ENCODE results near the gene COMP. TPM values are rescaled to one million over a fixed set of nuclear protein-coding genes. Genes with fewer than 3 reads are reported as not detected.

COMP gene
- total and polyA plus RNA-seq, 2 donors: 0.09 to 1.5 TPM

DNA sequence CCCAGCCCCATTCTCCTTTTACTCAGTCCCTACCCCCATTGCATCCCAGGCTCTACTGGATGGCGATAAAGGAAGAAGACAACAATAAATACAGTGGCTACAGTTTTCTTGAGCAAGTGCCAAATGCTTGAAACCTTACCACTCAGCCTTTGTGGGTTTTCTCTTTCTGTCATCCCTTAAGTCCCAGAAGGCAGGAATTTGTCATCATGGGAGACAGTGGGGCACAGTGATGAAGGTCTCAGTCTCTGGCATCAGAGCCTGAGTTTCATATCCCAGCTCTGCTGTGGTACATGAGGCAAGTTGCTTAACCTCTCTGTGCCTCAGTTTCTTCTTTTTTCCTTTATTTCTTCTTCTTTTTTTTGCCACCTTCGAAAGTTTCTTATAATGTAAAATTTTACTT, 5.1 kb upstream of the COMP start:
- Histone ChIP-seq H3K36me3 (ENCODE audit: control insufficient read depth in 2 of 2, insufficient read depth in 2 of 2, low read length in 1 of 2) (no peaks in the 10 kb centered on the region), H3K4me1 (ENCODE audit: control insufficient read depth in 2 of 2, insufficient read depth in 2 of 2, low read length in 2 of 2) (peaks cover 0 to 3% of the 10 kb centered on the region in 2 donors), H3K9me3 (ENCODE audit: control insufficient read depth in 2 of 2, insufficient read depth in 1 of 2, low read length in 1 of 2) (no peaks in the 10 kb centered on the region), H3K4me3 (ENCODE audit: low read length in 2 of 2) (no peak overlapping the region), H3K27ac (ENCODE audit: low read depth in 1 of 2, low read length in 1 of 2) (no peak overlapping the region), H3K27me3 (ENCODE audit: control insufficient read depth in 2 of 2, insufficient read depth in 1 of 2, low read length in 1 of 2) (peaks cover 37 to 89% of the 10 kb centered on the region in 2 donors)
- DNase-seq (ENCODE audit: low read depth in 6 of 9, low spot score in 9 of 9): no peak
- WGBS: 88% methylated on average over 2 of the region's 2 CpGs

DNA sequence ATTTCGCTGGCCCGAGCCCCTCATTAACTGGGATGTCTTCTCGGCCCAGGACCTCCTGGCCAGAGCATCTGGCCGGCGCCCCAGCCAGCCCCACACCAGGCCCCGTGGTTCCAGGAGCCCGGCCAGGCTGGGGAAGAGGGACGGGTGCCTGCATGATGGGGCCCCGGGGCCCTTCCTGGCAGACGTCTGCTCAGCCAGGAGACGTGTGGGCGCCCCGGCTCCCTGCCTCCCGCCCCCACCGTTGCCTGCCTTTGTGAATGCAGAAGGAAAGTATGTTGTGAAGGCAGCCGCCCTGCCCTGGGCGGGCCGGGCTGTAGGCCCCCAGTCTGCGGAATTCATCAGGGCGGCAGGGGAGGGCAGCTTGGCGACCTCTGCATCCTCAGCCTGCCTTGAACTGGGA, 4.4 kb upstream of the COMP start:
- no peaks in the 10 kb centered on the region for H3K36me3 ChIP-seq (ENCODE audit: control insufficient read depth in 2 of 2, insufficient read depth in 2 of 2, low read length in 1 of 2)
- H3K9me3 ChIP-seq (ENCODE audit: control insufficient read depth in 2 of 2, insufficient read depth in 1 of 2, low read length in 1 of 2): peaks cover 0 to 1% of the 10 kb centered on the region in 2 donors
- no peak for DNase-seq (ENCODE audit: low read depth in 6 of 9, low spot score in 9 of 9)
- peaks cover 0 to 3% of the 10 kb centered on the region in 2 donors for H3K4me1 ChIP-seq (ENCODE audit: control insufficient read depth in 2 of 2, insufficient read depth in 2 of 2, low read length in 2 of 2)
- no peak overlapping the region for H3K4me3 ChIP-seq (ENCODE audit: low read length in 2 of 2)
- no peak overlapping the region for H3K27ac ChIP-seq (ENCODE audit: low read depth in 1 of 2, low read length in 1 of 2)
- WGBS: 17% methylated on average over 21 of the region's 21 CpGs
- H3K27me3 ChIP-seq (ENCODE audit: control insufficient read depth in 2 of 2, insufficient read depth in 1 of 2, low read length in 1 of 2): peaks cover 44 to 89% of the 10 kb centered on the region in 2 donors

DNA sequence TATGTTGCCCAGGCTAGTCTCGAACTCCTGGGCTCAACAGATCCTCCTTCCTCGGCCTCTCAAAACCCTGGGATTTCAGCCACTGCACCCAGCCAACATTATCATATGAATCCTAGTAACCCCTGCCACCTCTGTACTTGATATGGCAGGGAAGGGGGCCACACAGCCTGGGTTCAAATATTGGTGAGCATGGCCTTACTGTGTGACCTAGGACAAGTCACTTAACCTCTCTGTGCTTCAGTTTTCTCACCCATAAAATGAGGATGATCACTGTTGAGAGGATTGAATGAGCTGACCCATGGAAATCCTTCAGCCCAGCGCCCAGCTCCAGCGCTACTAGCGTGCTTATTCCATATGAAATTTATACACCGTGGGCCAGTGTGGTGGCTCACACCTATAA, 3.6 kb upstream of the COMP start:
- Histone ChIP-seq H3K27ac (ENCODE audit: low read depth in 1 of 2, low read length in 1 of 2) (no peak overlapping the region), H3K9me3 (ENCODE audit: control insufficient read depth in 2 of 2, insufficient read depth in 1 of 2, low read length in 1 of 2) (peaks cover 0 to 1% of the 10 kb centered on the region in 2 donors), H3K4me3 (ENCODE audit: low read length in 2 of 2) (no peak overlapping the region), H3K4me1 (ENCODE audit: control insufficient read depth in 2 of 2, insufficient read depth in 2 of 2, low read length in 2 of 2) (peaks cover 0 to 3% of the 10 kb centered on the region in 2 donors), H3K36me3 (ENCODE audit: control insufficient read depth in 2 of 2, insufficient read depth in 2 of 2, low read length in 1 of 2) (no peaks in the 10 kb centered on the region), H3K27me3 (ENCODE audit: control insufficient read depth in 2 of 2, insufficient read depth in 1 of 2, low read length in 1 of 2) (peaks cover 52 to 95% of the 10 kb centered on the region in 2 donors)
- 95% methylated on average over 6 of the region's 6 CpGs for WGBS
- no peak for DNase-seq (ENCODE audit: low read depth in 6 of 9, low spot score in 9 of 9)

DNA sequence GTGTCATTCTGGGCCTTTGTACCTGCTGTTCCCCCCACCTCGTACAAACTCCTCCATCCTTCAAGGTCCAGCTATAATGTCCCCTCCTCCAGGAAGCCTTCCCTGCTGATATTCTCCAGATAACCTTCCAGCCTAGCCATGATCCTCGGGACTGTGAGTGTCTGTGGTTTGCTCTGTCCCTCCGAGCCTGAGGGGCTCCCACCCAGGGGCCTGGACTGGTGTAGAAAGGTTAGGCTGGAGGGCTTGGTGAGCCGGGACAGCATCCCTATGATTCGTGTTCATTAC, 2.9 kb upstream of the COMP start:
- H3K9me3 ChIP-seq (ENCODE audit: control insufficient read depth in 2 of 2, insufficient read depth in 1 of 2, low read length in 1 of 2): peaks cover 0 to 1% of the 10 kb centered on the region in 2 donors
- DNase-seq (ENCODE audit: low read depth in 6 of 9, low spot score in 9 of 9): no peak
- peaks cover 0 to 5% of the 10 kb centered on the region in 2 donors for H3K4me1 ChIP-seq (ENCODE audit: control insufficient read depth in 2 of 2, insufficient read depth in 2 of 2, low read length in 2 of 2)
- no peaks in the 10 kb centered on the region for H3K36me3 ChIP-seq (ENCODE audit: control insufficient read depth in 2 of 2, insufficient read depth in 2 of 2, low read length in 1 of 2)
- 76% methylated on average over 5 of the region's 5 CpGs for WGBS
- no peak overlapping the region for H3K27ac ChIP-seq (ENCODE audit: low read depth in 1 of 2, low read length in 1 of 2)
- peaks cover 59 to 100% of the 10 kb centered on the region in 2 donors for H3K27me3 ChIP-seq (ENCODE audit: control insufficient read depth in 2 of 2, insufficient read depth in 1 of 2, low read length in 1 of 2)
- no peak overlapping the region for H3K4me3 ChIP-seq (ENCODE audit: low read length in 2 of 2)

DNA sequence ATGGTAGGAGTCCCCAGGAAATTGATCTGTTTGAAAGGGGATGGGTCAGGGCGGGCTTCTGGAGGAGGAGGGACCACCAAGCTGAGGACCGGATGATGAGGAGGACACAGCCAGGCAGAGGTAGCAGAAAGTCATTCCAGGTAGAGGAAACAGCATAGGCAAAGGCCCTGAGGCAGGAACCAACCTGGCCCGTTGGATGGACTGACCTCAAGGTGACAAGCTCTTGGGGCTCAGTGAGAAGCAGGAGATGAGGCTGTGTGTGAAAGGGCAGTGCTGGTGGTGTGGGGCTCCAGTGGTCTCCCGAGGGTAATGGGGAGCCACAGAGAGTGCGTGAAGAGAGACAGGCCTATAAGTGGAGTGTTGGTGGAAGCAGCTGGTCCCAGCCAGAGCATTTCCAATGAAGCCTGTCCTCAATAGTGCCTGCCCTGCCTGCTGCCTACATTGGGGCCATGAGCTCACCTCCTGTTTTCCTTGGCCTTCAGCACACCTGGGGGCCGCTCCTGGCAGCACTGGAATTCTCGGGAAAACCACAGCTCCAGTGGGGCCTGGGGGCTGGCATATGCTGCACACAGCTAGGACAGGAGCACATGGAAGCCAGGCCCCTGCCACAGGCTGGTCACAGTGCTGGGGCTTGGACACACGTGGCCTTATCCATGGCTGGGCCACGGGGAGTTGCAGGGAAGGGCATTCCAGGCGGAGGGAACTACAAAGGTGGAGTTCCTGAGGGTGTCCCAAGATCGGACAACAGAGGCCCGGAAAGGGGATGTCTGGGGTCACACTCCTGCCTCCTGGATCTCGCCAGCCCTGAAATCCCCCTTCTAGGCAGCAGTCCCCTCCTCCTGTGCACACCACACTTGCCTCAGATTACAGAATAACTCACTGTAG, 2.3 kb upstream of the COMP start:
- H3K4me3 ChIP-seq (ENCODE audit: low read length in 2 of 2): no peak overlapping the region
- H3K27me3 ChIP-seq (ENCODE audit: control insufficient read depth in 2 of 2, insufficient read depth in 1 of 2, low read length in 1 of 2): peaks cover 65 to 100% of the 10 kb centered on the region in 2 donors
- H3K9me3 ChIP-seq (ENCODE audit: control insufficient read depth in 2 of 2, insufficient read depth in 1 of 2, low read length in 1 of 2): peaks cover 1 to 3% of the 10 kb centered on the region in 2 donors
- no peak overlapping the region for H3K27ac ChIP-seq (ENCODE audit: low read depth in 1 of 2, low read length in 1 of 2)
- peaks cover 0 to 7% of the 10 kb centered on the region in 2 donors for H3K4me1 ChIP-seq (ENCODE audit: control insufficient read depth in 2 of 2, insufficient read depth in 2 of 2, low read length in 2 of 2)
- H3K36me3 ChIP-seq (ENCODE audit: control insufficient read depth in 2 of 2, insufficient read depth in 2 of 2, low read length in 1 of 2): no peaks in the 10 kb centered on the region
- WGBS: 83% methylated on average over 13 of the region's 13 CpGs
- DNase-seq (ENCODE audit: low read depth in 6 of 9, low spot score in 9 of 9): no peak

DNA sequence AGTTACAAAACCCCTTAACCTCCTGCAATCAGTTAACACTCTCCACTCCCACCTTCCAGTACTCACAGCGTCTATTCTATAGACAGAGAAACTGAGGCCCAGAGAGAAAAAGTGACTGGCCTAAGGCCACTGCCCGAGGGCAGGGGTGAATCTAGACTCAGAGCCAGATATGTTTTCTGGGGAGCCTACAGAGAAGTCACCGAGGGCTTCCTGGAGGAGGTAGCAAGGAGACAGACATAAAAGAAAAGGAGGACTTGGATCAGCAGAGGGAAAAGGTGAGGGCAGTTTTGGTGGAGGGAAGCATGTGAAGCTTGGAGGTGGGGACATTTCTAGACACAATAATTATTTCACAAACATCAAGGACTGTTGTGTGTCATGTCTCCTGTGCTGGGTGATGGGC, 1.6 kb upstream of the COMP start:
- DNase-seq (ENCODE audit: low read depth in 6 of 9, low spot score in 9 of 9): no peak
- 82% methylated on average over 3 of the region's 3 CpGs for WGBS
- H3K4me1 ChIP-seq (ENCODE audit: control insufficient read depth in 2 of 2, insufficient read depth in 2 of 2, low read length in 2 of 2): peaks cover 0 to 7% of the 10 kb centered on the region in 2 donors
- H3K36me3 ChIP-seq (ENCODE audit: control insufficient read depth in 2 of 2, insufficient read depth in 2 of 2, low read length in 1 of 2): no peaks in the 10 kb centered on the region
- no peak overlapping the region for H3K27ac ChIP-seq (ENCODE audit: low read depth in 1 of 2, low read length in 1 of 2)
- H3K9me3 ChIP-seq (ENCODE audit: control insufficient read depth in 2 of 2, insufficient read depth in 1 of 2, low read length in 1 of 2): peaks cover 1 to 4% of the 10 kb centered on the region in 2 donors
- H3K27me3 ChIP-seq (ENCODE audit: control insufficient read depth in 2 of 2, insufficient read depth in 1 of 2, low read length in 1 of 2): peaks cover 70 to 100% of the 10 kb centered on the region in 2 donors
- H3K4me3 ChIP-seq (ENCODE audit: low read length in 2 of 2): no peak overlapping the region

DNA sequence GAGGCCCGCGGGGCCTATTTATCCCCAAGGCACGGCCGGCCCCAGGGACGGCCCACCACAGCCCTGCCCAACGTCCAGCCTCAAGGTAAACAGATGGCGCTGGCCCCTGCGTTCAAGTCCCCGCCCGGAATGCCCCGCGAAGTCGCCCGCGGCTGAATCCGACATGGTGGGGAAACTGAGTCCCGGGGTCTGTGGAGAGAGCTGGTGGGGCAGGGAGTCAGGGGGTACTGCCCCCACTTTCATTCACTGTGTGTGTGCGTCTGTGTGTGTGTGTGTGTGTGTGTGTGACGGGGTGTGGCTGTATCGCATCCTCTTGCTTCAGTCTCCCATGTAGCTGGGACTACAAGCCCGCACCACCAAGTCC, 192 bp upstream of the COMP start:
- no peak for DNase-seq (ENCODE audit: low read depth in 6 of 9, low spot score in 9 of 9)
- Histone ChIP-seq H3K9me3 (ENCODE audit: control insufficient read depth in 2 of 2, insufficient read depth in 1 of 2, low read length in 1 of 2) (peaks cover 3 to 15% of the 10 kb centered on the region in 2 donors), H3K36me3 (ENCODE audit: control insufficient read depth in 2 of 2, insufficient read depth in 2 of 2, low read length in 1 of 2) (no peaks in the 10 kb centered on the region), H3K4me1 (ENCODE audit: control insufficient read depth in 2 of 2, insufficient read depth in 2 of 2, low read length in 2 of 2) (peaks cover 0 to 10% of the 10 kb centered on the region in 2 donors), H3K4me3 (ENCODE audit: low read length in 2 of 2) (no peak overlapping the region), H3K27ac (ENCODE audit: low read depth in 1 of 2, low read length in 1 of 2) (no peak overlapping the region), H3K27me3 (ENCODE audit: control insufficient read depth in 2 of 2, insufficient read depth in 1 of 2, low read length in 1 of 2) (peaks cover 81 to 100% of the 10 kb centered on the region in 2 donors)
- WGBS: 30% methylated on average over 21 of the region's 21 CpGs

DNA sequence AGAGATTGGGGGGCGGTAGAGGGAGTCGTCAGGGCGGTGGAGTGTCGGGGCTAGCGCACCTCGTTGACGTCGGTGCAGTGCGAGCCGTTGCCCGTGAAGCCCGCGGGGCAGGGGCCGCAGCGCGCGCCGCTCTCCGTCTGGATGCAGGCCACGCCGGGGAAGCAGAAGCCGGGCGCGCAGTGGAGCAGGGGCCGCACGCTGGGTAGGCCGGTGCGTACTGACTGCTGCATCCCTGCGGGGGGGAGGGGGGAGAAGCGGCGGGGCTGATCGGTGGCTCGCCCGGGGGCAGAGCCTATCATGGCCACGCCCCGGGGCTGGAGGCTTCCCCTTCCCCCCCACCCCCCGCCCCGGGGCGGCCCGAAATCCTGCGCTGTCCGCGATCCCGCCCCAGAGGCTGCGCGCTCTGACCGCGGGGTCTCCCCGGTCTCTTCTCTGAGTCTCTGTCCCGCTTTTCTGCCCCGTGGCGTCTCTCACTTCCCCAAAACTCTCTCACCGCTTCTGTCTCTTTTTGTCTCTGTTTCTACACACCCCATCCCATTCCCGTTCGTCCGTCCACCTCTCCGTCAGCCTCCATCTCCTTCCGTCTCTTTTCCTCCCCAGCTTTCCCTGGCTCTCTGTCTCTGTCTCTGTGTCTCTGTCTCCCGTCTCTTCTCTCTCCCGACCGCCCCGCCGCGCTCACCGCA, 1.1 kb downstream of the COMP start:
- Histone ChIP-seq H3K9me3 (ENCODE audit: control insufficient read depth in 2 of 2, insufficient read depth in 1 of 2, low read length in 1 of 2) (peaks cover 3 to 19% of the 10 kb centered on the region in 2 donors), H3K27me3 (ENCODE audit: control insufficient read depth in 2 of 2, insufficient read depth in 1 of 2, low read length in 1 of 2) (peaks cover 82 to 100% of the 10 kb centered on the region in 2 donors), H3K4me1 (ENCODE audit: control insufficient read depth in 2 of 2, insufficient read depth in 2 of 2, low read length in 2 of 2) (peaks cover 0 to 12% of the 10 kb centered on the region in 2 donors), H3K36me3 (ENCODE audit: control insufficient read depth in 2 of 2, insufficient read depth in 2 of 2, low read length in 1 of 2) (no peaks in the 10 kb centered on the region), H3K27ac (ENCODE audit: low read depth in 1 of 2, low read length in 1 of 2) (no peak overlapping the region), H3K4me3 (ENCODE audit: low read length in 2 of 2) (no peak overlapping the region)
- DNase-seq (ENCODE audit: low read depth in 6 of 9, low spot score in 9 of 9): no peak
- WGBS: 3% methylated on average over 65 of the region's 65 CpGs

DNA sequence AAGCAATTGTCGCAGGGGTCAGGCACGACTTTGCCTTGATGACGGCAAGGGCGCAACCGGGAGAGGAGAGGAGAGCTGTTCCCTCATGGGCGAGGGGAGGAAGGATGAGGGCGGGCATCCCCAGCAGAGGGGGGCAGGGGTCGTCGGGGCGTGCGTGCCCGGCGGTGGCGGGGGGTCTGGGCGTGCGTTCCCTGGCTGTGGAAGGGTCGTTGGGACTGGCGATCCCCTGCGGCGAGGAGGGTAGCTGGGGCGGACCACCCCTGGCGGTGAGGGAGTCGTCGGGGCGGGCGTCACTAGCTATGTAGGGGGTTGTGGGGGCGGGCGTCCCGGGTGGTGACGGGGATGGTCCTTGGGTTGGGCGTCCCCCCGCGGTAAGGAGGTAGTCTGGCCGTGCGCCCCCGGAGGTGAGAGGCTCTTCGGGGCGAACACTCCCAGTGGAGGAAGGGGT, 1.7 kb downstream of the COMP start:
- peaks cover 3 to 21% of the 10 kb centered on the region in 2 donors for H3K9me3 ChIP-seq (ENCODE audit: control insufficient read depth in 2 of 2, insufficient read depth in 1 of 2, low read length in 1 of 2)
- H3K36me3 ChIP-seq (ENCODE audit: control insufficient read depth in 2 of 2, insufficient read depth in 2 of 2, low read length in 1 of 2): no peaks in the 10 kb centered on the region
- WGBS: 8% methylated on average over 38 of the region's 38 CpGs
- H3K27me3 ChIP-seq (ENCODE audit: control insufficient read depth in 2 of 2, insufficient read depth in 1 of 2, low read length in 1 of 2): peaks cover 81 to 100% of the 10 kb centered on the region in 2 donors
- no peak overlapping the region for H3K27ac ChIP-seq (ENCODE audit: low read depth in 1 of 2, low read length in 1 of 2)
- no peak for DNase-seq (ENCODE audit: low read depth in 6 of 9, low spot score in 9 of 9)
- peaks cover 0 to 12% of the 10 kb centered on the region in 2 donors for H3K4me1 ChIP-seq (ENCODE audit: control insufficient read depth in 2 of 2, insufficient read depth in 2 of 2, low read length in 2 of 2)
- no peak overlapping the region for H3K4me3 ChIP-seq (ENCODE audit: low read length in 2 of 2)

Data from thymus (tissue), 11 donors.